Muscle of arm (tissue), 12 donors: ENCODE data around the gene DAGLB. TPM values are rescaled to one million over a fixed set of nuclear protein-coding genes. Genes with fewer than 3 reads are reported as not detected.

Source experiments
- DNase-seq: peaks from one replicate; pipeline ENCODE4 v3.0.0-alpha.2; 2013
- polyA plus RNA-seq, 12 donors: library from polyadenylated mRNA; unstranded; fragments of 120-200 nt; gene quantifications; one replicate each; pipeline ENCODE4 v1.2.1, GENCODE V29; 2013; ENCODE audit not compliant: insufficient read length in 12 of 12

Gene DAGLB
- polyA plus RNA-seq, 12 donors = 8.4 to 14.3 (median 12.1) TPM; not detected in 1

- DNase-seq = no peak
Observed at GRCh38 chr7:6376820-6377219, 70.9 kb downstream of the DAGLB start.

GRCh38 chr7:6375348-6376101, 72.2 kb downstream of the DAGLB start:
- no peak for DNase-seq

- no peak for DNase-seq
Observed at GRCh38 chr7:6367701-6368211, 80.0 kb downstream of the DAGLB start.

- no peak for DNase-seq
Observed at GRCh38 chr7:6365451-6365850, 82.3 kb downstream of the DAGLB start.

GRCh38 chr7:6360841-6361240, 86.9 kb downstream of the DAGLB start:
- no peak for DNase-seq

GRCh38 chr7:6359734-6360133, 88.0 kb downstream of the DAGLB start:
- DNase-seq = no peak

Other genes with a start within 250 kb of the DAGLB start
- 10 to 100 TPM in 11 of 12 donors, not detected in 1; 26.6 to 55.4 (median 32.9) TPM for gene CYTH3, start 175.3 kb downstream of the DAGLB start, polyA plus RNA-seq
- 10 to 100 TPM in 11 of 12 donors, not detected in 1; 10.0 to 22.9 (median 19.4) TPM for gene FAM220A, start 99.0 kb downstream of the DAGLB start, polyA plus RNA-seq
- 1,000 to 10,000 TPM in 1 of 12 donors, 100 to 1,000 TPM in 11; 159 to 1,819 (median 184) TPM for gene RAC1, start 73.4 kb downstream of the DAGLB start, polyA plus RNA-seq
- gene KDELR2, start 36.2 kb upstream of the DAGLB start, polyA plus RNA-seq = 100 to 1,000 TPM in 11 of 12 donors, not detected in 1; 167 to 287 (median 196) TPM
- gene GRID2IP, start 103.5 kb upstream of the DAGLB start, polyA plus RNA-seq = under 1 TPM in 9 of 12 donors, not detected in 3; 0.07 to 0.57 (median 0.13) TPM
- 10 to 100 TPM in 11 of 12 donors, not detected in 1; 21.4 to 57.2 (median 50.1) TPM for gene ZDHHC4, start 129.5 kb upstream of the DAGLB start, polyA plus RNA-seq
- 10 to 100 TPM in 11 of 12 donors, not detected in 1; 15.3 to 33.3 (median 23.5) TPM for gene INTS15, start 142.1 kb upstream of the DAGLB start, polyA plus RNA-seq
- 10 to 100 TPM in 11 of 12 donors, not detected in 1; 11.2 to 18.5 (median 14.0) TPM for gene ZNF853, start 167.7 kb upstream of the DAGLB start, polyA plus RNA-seq
- 10 to 100 TPM in 11 of 12 donors, not detected in 1; 18.6 to 34.2 (median 21.7) TPM for gene ZNF316, start 189.4 kb upstream of the DAGLB start, polyA plus RNA-seq